ENCODE measurements around the gene WNT7B. TPM values are rescaled to one million over a fixed set of nuclear protein-coding genes. Genes with fewer than 3 reads are reported as not detected.

The WNT7B gene
- total and polyA plus RNA-seq, 10 of the 15 experiments (the other 5 are each of a cell fraction or from before 2014, with no cell fraction given) = 0.12 TPM; not detected in 9

GRCh38 chr22:45882881-45883810 is 93.8 kb downstream of the WNT7B start:
- Histone ChIP-seq H3K79me2 (ENCODE audit: control insufficient read depth, insufficient read depth, low read length) (no peaks in the 10 kb centered on the region), H3K9ac (ENCODE audit: control insufficient read depth, insufficient read depth, low read length) (no peak overlapping the region), H4K20me1 (ENCODE audit: control insufficient read depth, insufficient read depth) (no peaks in the 10 kb centered on the region), H3K9me3 (replicated peaks; ENCODE audit: control insufficient read depth, insufficient read depth, low read length) (no peaks in the 10 kb centered on the region), H3K36me3 (ENCODE audit: control insufficient read depth in 2 of 2, insufficient read depth in 2 of 2, low read length in 1 of 2) (no peaks in the 10 kb centered on the region), H2AFZ (ENCODE audit: control insufficient read depth, low read depth, low read length) (no peak overlapping the region), H3K27me3 (replicated peaks in 1 of 2; ENCODE audit: control insufficient read depth in 2 of 2, insufficient read depth in 2 of 2, low read length in 1 of 2) (peaks cover 0 to 2% of the 10 kb centered on the region in 2 experiments; a peak in 3 of 4 replicates), H3K4me1 (ENCODE audit: control insufficient read depth, insufficient read depth, low read length) (no peaks in the 10 kb centered on the region), H3K27ac (ENCODE audit: control insufficient read depth, insufficient read depth) (no peak overlapping the region), H3K4me2 (ENCODE audit: control insufficient read depth, insufficient read depth) (no peak overlapping the region), H3K4me3 (no peak overlapping the region)
- DNase-seq (ENCODE audit: low read depth, low spot score) (no peak), FAIRE-seq (no peak), ATAC-seq (no peak)
- WGBS (ENCODE audit: insufficient coverage, insufficient replicate concordance, low lambda C conversion rate, missing lambda C conversion rate) = 54% methylated on average over 31 of the region's 32 CpGs
- ChIA-PET CTCF (no interaction called here), SMC1A (ENCODE audit: uncharacterized antibody, unreplicated experiment) (no interaction called here), RAD21 (ENCODE audit: unreplicated experiment) (no interaction called here), POLR2A (no interaction called here)
- in situ Hi-C loops (cut with MboI) = no loop called here
- BruUV-seq (replicated peaks) = no TSS peak
- intact Hi-C loops (cut with micrococcal nuclease; ENCODE audit: unreplicated experiment) = no loop called here
- TF ChIP-seq E4F1 (IDR thresholded peaks at IDR 0.05; ENCODE audit: borderline replicate concordance, partially characterized antibody) (no peak), ELK1 (IDR thresholded peaks at IDR 0.05; ENCODE audit: low read depth, low read length) (no peak), NFXL1 (IDR thresholded peaks at IDR 0.05; ENCODE audit: borderline replicate concordance) (no peak), EZH2 (IDR thresholded peaks at IDR 0.05; ENCODE audit: borderline replicate concordance, control insufficient read depth, low read depth, low read length) (no peak), ZNF622 (IDR thresholded peaks at IDR 0.05) (no peak), MXI1 (IDR thresholded peaks at IDR 0.05; ENCODE audit: low read depth, low read length) (no peak), JUNB (IDR thresholded peaks at IDR 0.05) (no peak), ETV6 (conservative IDR thresholded peaks at IDR 0.05 in 1 of 2, IDR thresholded peaks at IDR 0.05 in 1 of 2; ENCODE audit: borderline replicate concordance in 1 of 2, low read depth in 1 of 2) (no peak), NFYB (IDR thresholded peaks at IDR 0.05; ENCODE audit: insufficient read depth, low read depth, low read length) (no peak), SMAD5 (IDR thresholded peaks at IDR 0.05; ENCODE audit: low read depth) (no peak), MTA2 (IDR thresholded peaks at IDR 0.05; ENCODE audit: low read depth) (no peak), SP1 (IDR thresholded peaks at IDR 0.05; ENCODE audit: low read depth, low read length) (no peak), CBX5 (IDR thresholded peaks at IDR 0.05; ENCODE audit: low read depth) (no peak), IKZF1 (conservative IDR thresholded peaks at IDR 0.05) (no peak), ZSCAN29 (IDR thresholded peaks at IDR 0.05) (no peak), FOXK2 (IDR thresholded peaks at IDR 0.05) (no peak)
